ENCODE measurements around the gene ERCC8. TPM values are rescaled to one million over a fixed set of nuclear protein-coding genes. Genes with fewer than 3 reads are reported as not detected.
"Not testable (repeated sequence)": the region's sequence is repeated elsewhere in the genome, so short reads cannot be mapped to it uniquely, and the experiment has no call there.

The ERCC8 gene
- total RNA-seq, 4 donors from 2014 or later, result 5.2 to 17.9 (median 16.1) TPM

DNA sequence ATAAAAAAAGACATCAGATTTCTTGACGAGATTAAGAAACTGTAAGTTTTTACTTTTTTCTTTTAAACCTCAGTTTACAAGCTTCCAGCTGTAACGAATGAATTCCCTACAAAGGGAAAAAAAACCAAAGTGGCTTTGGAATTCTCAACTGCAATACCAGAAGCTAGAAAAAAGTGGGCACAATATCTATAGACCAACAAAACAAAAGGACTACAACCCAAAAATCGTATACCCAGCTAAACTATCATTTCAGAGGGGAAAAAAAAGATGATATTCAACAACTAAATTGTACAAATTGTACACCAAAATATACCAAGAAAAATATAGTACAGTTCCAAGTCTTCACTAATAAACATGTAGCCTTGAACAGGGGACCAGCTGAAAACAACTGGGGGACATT is 74.0 kb downstream of the ERCC8 start:
- intact Hi-C loops (cut with DNase I), result no loop called here
- TF ChIP-seq EP300 (IDR thresholded peaks at IDR 0.05) (no peak), POLR2AphosphoS5 (IDR thresholded peaks at IDR 0.05) (no peak)
- TF ChIP-seq, protein P1, sequence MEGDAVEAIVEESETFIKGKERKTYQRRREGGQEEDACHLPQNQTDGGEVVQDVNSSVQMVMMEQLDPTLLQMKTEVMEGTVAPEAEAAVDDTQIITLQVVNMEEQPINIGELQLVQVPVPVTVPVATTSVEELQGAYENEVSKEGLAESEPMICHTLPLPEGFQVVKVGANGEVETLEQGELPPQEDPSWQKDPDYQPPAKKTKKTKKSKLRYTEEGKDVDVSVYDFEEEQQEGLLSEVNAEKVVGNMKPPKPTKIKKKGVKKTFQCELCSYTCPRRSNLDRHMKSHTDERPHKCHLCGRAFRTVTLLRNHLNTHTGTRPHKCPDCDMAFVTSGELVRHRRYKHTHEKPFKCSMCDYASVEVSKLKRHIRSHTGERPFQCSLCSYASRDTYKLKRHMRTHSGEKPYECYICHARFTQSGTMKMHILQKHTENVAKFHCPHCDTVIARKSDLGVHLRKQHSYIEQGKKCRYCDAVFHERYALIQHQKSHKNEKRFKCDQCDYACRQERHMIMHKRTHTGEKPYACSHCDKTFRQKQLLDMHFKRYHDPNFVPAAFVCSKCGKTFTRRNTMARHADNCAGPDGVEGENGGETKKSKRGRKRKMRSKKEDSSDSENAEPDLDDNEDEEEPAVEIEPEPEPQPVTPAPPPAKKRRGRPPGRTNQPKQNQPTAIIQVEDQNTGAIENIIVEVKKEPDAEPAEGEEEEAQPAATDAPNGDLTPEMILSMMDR (IDR thresholded peaks at IDR 0.05), result no peak
- Histone ChIP-seq H3K9me3 (peaks cover 0 to 15% (median 9%) of the 10 kb centered on the region in 4 donors), H3K27me3 (no peaks in the 10 kb centered on the region), H3K27ac (replicated peaks in 1 of 4) (no peak overlapping the region), H3K4me1 (no peaks in the 10 kb centered on the region), H3K4me3 (no peak overlapping the region), H3K36me3 (peaks cover 0 to 5% (median 0%) of the 10 kb centered on the region in 4 donors)
- WGBS, result 97% methylated on average over 3 of the region's 3 CpGs
- no peak for DNase-seq (ENCODE audit: extremely low spot score)

DNA sequence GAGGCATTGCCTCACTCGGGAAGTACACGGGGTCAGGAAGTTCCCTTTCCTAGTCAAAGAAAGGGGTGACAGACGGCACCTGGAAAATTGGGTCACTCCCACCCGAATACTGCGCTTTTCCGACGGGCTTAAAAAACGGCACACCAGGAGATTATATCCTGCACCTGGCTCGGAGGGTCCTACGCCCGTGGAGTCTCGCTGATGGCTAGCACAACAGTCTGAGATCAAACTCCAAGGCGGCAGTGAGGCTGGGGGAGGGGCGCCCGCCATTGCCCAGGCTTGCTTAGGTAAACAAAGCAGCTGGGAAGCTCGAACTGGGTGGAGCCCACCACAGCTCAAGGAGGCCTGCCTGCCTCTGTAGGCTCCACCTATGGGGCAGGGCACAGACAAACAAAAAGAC is 84.3 kb downstream of the ERCC8 start:
- H3K9me3 ChIP-seq; H3K4me3 ChIP-seq; H3K4me1 ChIP-seq; H3K27ac ChIP-seq (replicated peaks in 1 of 4); DNase-seq (ENCODE audit: extremely low spot score); intact Hi-C loops (cut with DNase I); H3K36me3 ChIP-seq; H3K27me3 ChIP-seq: not testable (repeated sequence)
- 93% methylated on average over 16 of the region's 16 CpGs for WGBS

DNA sequence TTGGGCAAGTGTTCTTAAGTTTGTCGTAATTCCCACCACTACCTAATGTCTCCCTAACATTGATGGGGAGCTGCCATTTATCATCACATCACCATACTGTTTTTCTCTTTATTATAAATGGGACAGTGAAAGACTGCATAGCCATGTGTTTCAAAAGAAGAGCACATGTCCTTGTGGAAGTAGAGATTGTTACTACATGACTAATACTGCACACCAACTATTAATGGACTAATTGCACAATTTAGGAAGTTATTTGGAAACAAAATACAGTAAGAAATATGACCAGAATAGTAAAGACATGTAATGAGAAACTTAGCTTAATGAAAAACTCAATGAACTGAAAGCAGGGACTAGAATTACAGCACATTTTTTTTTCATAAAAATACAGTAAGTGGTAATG is 88.8 kb downstream of the ERCC8 start:
- 89% methylated on average over 1 of the region's 1 CpG for WGBS
- intact Hi-C loops (cut with DNase I), result no loop called here
- no peaks in the 10 kb centered on the region for H3K27me3 ChIP-seq
- no peaks in the 10 kb centered on the region for H3K36me3 ChIP-seq
- TF ChIP-seq EP300 (IDR thresholded peaks at IDR 0.05) (no peak), POLR2A (IDR thresholded peaks at IDR 0.05; ENCODE audit: low read depth) (no peak), POLR2AphosphoS5 (IDR thresholded peaks at IDR 0.05) (no peak)
- TF ChIP-seq, protein P1 (IDR thresholded peaks at IDR 0.05), result no peak
- peaks cover 0 to 6% (median 2%) of the 10 kb centered on the region in 4 donors for H3K9me3 ChIP-seq
- H3K4me3 ChIP-seq, result no peak overlapping the region
- DNase-seq (ENCODE audit: extremely low spot score), result no peak
- no peak overlapping the region for H3K27ac ChIP-seq (replicated peaks in 1 of 4)
- H3K4me1 ChIP-seq, result no peaks in the 10 kb centered on the region

DNA sequence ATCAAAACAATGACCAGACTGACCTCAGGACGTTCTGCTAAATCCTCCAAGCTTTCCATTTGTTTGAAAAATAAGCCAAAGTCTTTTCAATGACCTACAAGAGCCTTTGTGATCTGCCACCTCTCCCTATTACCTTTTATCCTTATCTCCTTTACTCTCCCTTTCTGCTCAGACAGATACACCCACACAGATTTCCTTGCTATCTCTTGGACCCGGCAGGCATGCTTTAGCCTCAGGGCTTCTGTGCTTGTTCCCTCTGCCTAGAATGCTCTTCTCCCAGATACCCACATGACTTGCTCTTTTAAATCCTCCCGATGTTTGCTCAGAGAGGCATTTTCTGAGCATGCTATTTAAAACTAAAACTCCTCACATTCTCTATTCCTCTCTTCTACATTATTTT is 91.9 kb downstream of the ERCC8 start:
- no peaks in the 10 kb centered on the region for H3K4me1 ChIP-seq
- no peaks in the 10 kb centered on the region for H3K36me3 ChIP-seq
- no peak for DNase-seq (ENCODE audit: extremely low spot score)
- intact Hi-C loops (cut with DNase I), result no loop called here
- H3K27ac ChIP-seq (replicated peaks in 1 of 4), result no peak overlapping the region
- TF ChIP-seq POLR2A (IDR thresholded peaks at IDR 0.05; ENCODE audit: low read depth), result no peak
- TF ChIP-seq EP300 (IDR thresholded peaks at IDR 0.05), result no peak
- TF ChIP-seq, protein P1 (IDR thresholded peaks at IDR 0.05), result no peak
- no peak for TF ChIP-seq POLR2AphosphoS5 (IDR thresholded peaks at IDR 0.05)
- no peak overlapping the region for H3K4me3 ChIP-seq
- no peaks in the 10 kb centered on the region for H3K27me3 ChIP-seq
- no peaks in the 10 kb centered on the region for H3K9me3 ChIP-seq
- WGBS, result 33% methylated on average over 3 of the region's 3 CpGs

DNA sequence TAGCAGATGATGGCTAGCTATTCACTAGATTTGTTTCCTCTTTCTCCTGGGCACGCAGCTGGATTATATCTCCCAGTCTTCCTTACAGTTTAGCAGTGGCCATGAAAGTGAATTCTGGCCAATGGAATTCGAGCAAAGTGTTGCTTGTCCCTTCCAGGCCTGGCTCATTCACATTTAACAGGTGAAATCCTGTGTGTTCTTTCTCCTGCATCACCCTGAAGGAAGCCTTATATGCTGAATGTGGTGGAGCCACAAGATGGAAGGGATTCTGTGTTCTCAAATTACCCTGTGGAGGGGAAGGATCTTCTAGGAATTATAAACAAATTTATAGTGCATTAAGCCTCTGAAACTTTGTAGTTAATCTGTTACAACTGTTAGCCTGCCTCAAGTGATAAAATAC is 92.6 kb downstream of the ERCC8 start:
- Histone ChIP-seq H3K36me3 (no peaks in the 10 kb centered on the region), H3K4me1 (no peaks in the 10 kb centered on the region), H3K27me3 (no peaks in the 10 kb centered on the region), H3K27ac (replicated peaks in 1 of 4) (no peak overlapping the region), H3K9me3 (no peaks in the 10 kb centered on the region), H3K4me3 (no peak overlapping the region)
- 61% methylated on average over 2 of the region's 2 CpGs for WGBS
- TF ChIP-seq POLR2A (IDR thresholded peaks at IDR 0.05; ENCODE audit: low read depth), result no peak
- TF ChIP-seq, protein P1 (IDR thresholded peaks at IDR 0.05), result no peak
- TF ChIP-seq POLR2AphosphoS5 (IDR thresholded peaks at IDR 0.05), result no peak
- TF ChIP-seq EP300 (IDR thresholded peaks at IDR 0.05), result no peak
- no peak for DNase-seq (ENCODE audit: extremely low spot score)
- intact Hi-C loops (cut with DNase I), result no loop called here

Measured in esophagus muscularis mucosa (tissue), 4 donors.